Fibroblast of pulmonary artery (primary cell): ENCODE measurements around the gene LSM14B.

Source experiments
- DNase-seq: peaks from one replicate; pipeline ENCODE4 v3.0.0-alpha.2; 2010; ENCODE audit warnings: low read depth
- H3K4me3 ChIP-seq: replicated peaks from 2 replicates; pipeline ENCODE4 v1.5.1; 2011; ENCODE audit warnings: low read depth, mild to moderate bottlenecking, control low read depth, low read length, moderate library complexity
- CTCF ChIP-seq: IDR thresholded peaks from 2 replicates; pipeline ENCODE4 v1.5.1; 2011; ENCODE audit warnings: mild to moderate bottlenecking, control low read depth, low read length, inconsistent platforms; ENCODE audit errors: missing control alignments

Gene LSM14B

GRCh38 chr20:62132421-62132820 lies 10.1 kb downstream of the LSM14B start:
- TF ChIP-seq CTCF, result no peak
- DNase-seq, result no peak
- no peak overlapping the region for H3K4me3 ChIP-seq

GRCh38 chr20:62133051-62133845 lies 11.0 kb downstream of the LSM14B start:
- TF ChIP-seq CTCF, result no peak
- H3K4me3 ChIP-seq, result no peak overlapping the region
- no peak for DNase-seq

GRCh38 chr20:62133864-62134263 lies 11.6 kb downstream of the LSM14B start:
- no peak overlapping the region for H3K4me3 ChIP-seq
- no peak for DNase-seq
- no peak for TF ChIP-seq CTCF

GRCh38 chr20:62134735-62135231 lies 12.5 kb downstream of the LSM14B start:
- no peak overlapping the region for H3K4me3 ChIP-seq
- no peak for TF ChIP-seq CTCF
- DNase-seq, result peak; percentile 71

- no peak for TF ChIP-seq CTCF
- no peak for DNase-seq
- no peak overlapping the region for H3K4me3 ChIP-seq
Measured at GRCh38 chr20:62135573-62136266, 13.4 kb downstream of the LSM14B start.

- peak; percentile 78 for DNase-seq
- peak; percentile 83 for TF ChIP-seq CTCF
- no peak overlapping the region for H3K4me3 ChIP-seq
Measured at GRCh38 chr20:62136283-62137091, 14.2 kb downstream of the LSM14B start.
